CD1c-positive myeloid dendritic cell (primary cell): Measurements from ENCODE around the gene SUV39H1.
"Not testable (repeated sequence)": the region's sequence is repeated elsewhere in the genome, so short reads cannot be mapped to it uniquely, and the experiment has no call there.

Experiments
- DNase-seq: peaks from one replicate; pipeline ENCODE4 v3.0.0-alpha.2; 2016; ENCODE audit errors: extremely low spot score

Gene SUV39H1

DNA sequence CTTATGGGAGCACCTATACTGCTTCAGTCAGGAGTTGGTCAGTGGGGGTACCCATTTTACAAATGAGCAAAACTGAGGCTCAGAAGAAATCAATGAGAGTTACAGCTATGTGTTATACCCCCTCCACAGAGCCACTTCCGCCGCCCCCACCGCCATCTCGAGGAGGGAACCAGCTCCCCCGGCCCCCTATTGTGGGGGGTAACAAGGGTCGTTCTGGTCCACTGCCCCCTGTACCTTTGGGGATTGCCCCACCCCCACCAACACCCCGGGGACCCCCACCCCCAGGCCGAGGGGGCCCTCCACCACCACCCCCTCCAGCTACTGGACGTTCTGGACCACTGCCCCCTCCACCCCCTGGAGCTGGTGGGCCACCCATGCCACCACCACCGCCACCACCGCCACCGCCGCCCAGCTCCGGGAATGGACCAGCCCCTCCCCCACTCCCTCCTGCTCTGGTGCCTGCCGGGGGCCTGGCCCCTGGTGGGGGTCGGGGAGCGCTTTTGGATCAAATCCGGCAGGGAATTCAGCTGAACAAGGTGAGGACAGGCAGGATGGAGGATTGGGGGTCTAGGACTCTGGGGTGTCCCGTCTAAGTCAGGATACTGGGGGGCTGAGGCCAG is 7.9 kb upstream of the SUV39H1 start:
- DNase-seq, result no peak

DNA sequence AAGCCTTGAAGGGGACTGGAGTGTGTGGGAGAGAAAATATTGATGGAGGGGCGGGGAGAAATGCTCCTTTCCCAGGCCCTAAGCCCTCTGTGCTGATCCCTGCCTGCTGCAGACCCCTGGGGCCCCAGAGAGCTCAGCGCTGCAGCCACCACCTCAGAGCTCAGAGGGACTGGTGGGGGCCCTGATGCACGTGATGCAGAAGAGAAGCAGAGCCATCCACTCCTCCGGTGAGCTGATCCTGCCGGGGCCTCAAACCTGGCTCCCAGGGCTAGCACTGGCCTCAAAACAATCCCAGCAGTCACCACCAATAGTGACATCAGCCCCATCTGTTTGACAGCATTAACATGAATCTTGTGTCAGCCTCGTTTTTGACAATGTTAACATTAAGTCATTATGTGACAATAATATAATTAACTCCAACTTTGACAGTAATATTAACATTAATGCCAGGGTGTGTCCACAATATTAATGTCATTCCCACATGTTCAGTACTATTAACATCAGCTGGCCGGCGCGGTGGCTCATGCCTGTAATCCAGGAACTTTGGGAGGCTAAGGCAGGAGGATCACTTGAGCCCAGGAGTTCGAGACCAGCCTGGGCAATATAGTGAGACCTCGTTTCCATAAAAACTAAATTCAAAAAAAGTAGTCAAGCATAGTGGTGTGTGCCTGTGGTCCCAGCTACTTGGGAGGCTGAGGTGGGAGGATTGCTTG is 7.2 kb upstream of the SUV39H1 start:
- DNase-seq, result no peak

- DNase-seq, result not testable (repeated sequence)
Measured at GRCh38 chrX:48691746-48692145, 4.8 kb upstream of the SUV39H1 start.

- no peak for DNase-seq
Measured at GRCh38 chrX:48694776-48695533, 1.6 kb upstream of the SUV39H1 start.

DNA sequence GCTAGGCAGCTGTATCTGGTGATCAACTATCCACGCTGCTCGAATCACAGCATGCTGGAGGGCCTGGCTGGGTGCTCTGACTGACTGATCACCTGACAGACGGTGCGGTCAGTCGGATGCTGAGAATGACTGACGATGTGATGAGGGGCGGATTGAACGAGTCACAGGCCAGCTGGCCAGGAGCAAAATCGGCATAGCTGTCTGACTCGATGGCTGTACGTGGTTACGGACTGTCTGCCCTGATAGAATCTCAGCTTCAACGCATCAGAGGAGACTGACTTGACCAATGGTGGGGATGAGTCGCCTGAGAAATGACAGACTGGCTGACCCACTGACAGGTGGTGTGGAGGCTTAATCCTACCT is 1.0 kb upstream of the SUV39H1 start:
- DNase-seq, result no peak

DNA sequence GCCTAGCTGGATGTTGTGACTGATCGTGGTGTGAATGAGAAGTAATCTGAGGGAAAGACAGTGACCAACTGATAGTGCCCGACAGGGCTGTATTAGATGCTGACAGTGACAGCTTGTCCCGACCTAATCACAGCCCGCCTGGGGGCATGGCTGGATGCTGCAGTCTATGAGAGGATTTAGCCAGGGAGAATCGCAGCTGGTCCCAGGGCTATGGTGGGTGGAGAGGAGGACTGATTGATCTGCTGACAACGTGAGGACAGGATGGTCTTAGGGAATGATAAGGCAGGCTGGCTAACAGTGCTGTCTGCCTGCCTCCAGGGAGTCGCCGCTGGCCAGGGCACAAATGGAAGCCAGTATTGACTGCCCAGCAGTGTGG is 621 bp upstream of the SUV39H1 start:
- DNase-seq, result no peak

- peak; percentile 14 for DNase-seq
Measured at GRCh38 chrX:48696909-48697727, 584 bp downstream of the SUV39H1 start.

DNA sequence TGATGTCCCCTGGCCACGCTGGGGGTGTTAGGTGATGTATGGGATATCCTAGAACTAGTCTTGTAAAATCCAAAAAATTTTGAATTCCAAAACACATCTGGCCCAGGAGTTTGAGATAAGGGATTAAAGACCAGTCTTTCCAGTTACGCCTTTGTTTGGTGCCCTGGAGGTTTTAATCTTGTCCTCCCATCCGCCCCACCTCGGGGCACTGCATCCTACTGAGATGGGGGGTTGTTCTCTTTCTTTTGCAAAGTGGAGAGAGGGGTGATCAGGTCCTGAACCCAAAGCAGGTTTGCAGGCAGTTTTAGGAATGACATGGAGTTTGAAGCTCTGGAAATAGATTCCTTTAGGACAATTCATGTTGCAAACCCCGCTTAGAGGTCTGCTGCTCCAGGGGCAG is 1.8 kb downstream of the SUV39H1 start:
- DNase-seq, result no peak

DNA sequence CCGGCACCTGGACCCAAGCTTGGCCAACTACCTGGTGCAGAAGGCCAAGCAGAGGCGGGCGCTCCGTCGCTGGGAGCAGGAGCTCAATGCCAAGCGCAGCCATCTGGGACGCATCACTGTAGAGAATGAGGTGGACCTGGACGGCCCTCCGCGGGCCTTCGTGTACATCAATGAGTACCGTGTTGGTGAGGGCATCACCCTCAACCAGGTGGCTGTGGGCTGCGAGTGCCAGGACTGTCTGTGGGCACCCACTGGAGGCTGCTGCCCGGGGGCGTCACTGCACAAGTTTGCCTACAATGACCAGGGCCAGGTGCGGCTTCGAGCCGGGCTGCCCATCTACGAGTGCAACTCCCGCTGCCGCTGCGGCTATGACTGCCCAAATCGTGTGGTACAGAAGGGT is 3.7 kb downstream of the SUV39H1 start:
- DNase-seq, result no peak

- DNase-seq, result no peak
Measured at GRCh38 chrX:48700951-48701653, 4.6 kb downstream of the SUV39H1 start.

DNA sequence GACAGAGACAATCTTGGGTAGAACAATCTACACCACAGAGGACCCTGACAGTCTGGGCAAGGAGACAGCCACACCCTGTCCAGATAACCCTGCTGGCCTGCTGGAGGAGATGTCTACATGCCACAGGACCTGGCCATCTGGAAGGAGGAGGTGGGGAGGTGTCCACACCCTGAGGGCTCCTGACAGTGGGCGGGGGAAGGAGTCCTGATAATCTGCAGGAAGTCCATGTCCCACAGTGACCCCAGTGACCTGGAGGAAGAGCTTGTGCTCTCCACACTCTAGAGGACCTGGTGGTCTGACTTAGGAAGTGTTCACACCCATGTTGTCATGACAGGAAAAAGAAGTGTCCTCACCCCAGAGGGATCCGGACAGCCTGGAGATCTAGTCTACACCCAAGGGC is 5.5 kb downstream of the SUV39H1 start:
- DNase-seq, result no peak

DNA sequence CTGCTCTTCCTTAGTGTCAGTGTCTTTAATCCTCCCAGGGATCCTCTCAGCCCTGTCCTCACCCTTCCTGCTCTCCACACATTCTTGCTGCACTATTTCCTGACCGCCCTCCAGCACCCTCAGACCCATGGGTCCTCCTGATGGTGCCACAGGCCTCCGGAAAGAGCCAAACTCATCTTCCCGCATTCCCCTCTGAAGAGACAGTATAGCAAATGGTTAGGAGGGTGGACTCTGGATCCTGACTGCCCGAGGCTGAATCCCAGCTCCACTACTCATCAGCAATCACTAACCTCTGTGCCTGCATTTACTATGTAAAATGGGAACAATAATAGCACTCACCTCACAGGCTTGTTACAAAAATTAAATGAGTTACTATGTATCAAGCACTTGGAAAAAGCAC is 6.2 kb downstream of the SUV39H1 start:
- no peak for DNase-seq

DNA sequence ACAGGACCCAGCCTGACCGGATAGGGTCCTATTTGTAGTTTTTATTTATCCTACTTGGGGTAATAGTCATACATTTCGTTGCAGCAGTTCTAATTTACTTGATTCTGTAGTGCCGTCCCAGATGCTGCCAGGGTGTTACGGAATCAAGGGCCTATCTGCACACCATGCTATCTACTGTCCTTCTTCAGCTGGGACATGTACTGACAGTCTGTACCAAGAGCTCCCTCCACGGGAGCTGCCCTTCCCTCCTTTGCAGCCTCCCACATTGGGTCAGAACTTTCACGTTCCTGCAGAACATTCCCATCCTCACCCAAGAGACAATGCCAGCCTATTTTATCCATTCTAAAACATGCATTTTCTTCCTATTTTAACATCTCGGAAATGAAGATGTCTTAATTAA is 6.7 kb downstream of the SUV39H1 start:
- no peak for DNase-seq

DNA sequence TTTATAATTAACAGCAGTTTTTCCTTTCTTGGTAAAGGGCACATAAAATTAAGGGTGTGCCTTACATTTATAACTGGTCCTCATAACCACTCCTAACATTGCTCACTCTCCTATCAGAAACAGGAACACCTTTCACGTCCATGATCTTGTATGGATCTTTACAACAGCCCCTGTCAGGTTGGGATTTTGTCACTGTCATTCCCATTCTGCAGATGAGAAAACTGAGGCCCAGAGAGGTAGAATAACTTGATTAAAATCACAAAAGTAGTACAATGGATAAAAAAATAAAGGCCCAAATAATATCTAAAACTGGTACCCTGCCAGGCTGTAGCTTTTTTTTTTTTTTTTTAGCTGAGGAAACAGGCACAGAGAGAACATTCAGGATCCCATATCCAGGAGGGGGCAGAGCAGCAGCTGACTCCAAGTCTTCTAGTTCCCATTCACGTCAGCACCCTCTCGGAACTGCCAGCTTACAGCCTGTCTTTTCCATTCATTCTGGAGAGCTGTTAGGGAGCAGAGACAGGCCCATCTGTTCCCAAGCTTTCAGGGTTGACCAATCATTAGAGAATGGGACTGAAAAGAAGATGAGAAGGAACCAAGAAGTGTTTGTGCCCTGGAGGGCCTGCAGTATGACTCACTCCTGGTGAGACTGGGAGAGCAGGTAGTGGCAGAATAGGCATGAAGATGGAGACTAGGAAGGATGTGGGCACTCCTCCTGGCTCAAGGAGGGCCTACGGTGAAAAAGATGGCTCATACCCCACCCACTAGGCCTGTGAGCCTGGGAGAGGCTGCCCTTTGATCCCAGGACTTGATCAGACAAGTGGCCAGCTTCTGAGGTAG is 7.3 kb downstream of the SUV39H1 start:
- no peak for DNase-seq

- no peak for DNase-seq
Measured at GRCh38 chrX:48705871-48706270, 9.3 kb downstream of the SUV39H1 start.

DNA sequence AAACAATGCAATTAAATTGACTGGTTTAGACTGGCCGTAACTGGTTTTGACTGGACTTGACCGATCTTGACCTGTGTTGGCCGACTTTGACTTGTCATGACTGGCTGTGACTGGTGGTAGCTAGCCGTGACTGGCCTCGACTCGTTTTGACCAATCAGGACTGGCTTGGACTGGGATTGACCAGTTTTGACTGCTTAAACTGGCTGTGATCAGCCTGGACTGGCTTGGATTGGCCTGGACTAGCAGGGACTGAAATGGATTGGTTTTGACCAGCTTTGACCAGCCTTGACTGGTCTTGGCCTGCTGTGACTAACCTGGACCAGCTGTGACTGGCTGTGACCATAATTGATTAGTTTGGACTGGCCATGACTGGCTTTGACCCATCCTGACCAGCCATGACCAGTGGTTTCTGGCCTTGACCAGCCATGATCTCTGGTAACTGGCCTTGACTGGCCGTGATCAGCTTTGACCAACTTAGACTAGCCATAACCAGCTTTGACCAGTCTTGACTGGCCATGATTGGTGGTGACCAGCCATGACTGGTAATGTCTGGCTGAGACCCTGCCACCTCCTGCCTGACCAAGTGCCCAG is 13.1 kb downstream of the SUV39H1 start:
- no peak for DNase-seq

- DNase-seq, result no peak
Measured at GRCh38 chrX:48711162-48711928, 14.8 kb downstream of the SUV39H1 start.

GRCh38 chrX:48711929-48712505 is 15.5 kb downstream of the SUV39H1 start:
- DNase-seq, result no peak

DNA sequence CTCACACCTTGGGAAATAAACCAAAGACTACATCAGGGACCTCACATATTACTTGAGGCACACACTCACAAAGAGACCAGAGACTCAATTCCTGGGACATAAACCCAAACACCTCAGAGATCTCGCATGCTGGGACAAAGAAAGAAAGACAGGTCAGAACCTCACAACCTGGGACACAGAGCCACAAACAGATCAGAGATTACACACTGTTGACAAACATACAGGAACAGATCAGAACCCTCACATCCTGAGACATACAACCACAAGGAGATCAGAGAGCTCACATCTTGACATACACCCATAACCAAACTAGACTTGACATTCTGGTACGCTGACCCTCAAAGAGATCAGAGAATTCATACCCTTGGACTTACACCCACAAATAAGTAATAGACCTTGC is 17.3 kb downstream of the SUV39H1 start:
- no peak for DNase-seq
